SIG-M5 (cell line): ENCODE results near the gene EPHA6.
"Not testable (repeated sequence)": the region's sequence is repeated elsewhere in the genome, so short reads cannot be mapped to it uniquely, and the experiment has no call there.

ENCODE experiments used
- DNase-seq: peaks from one replicate; lab custom pipeline; 2025; lab: John Stamatoyannopoulos, UW

The EPHA6 gene

GRCh38 chr3:97025612-97026011, 211.2 kb downstream of the EPHA6 start:
- not testable (repeated sequence) for DNase-seq

- no peak for DNase-seq
Observed at GRCh38 chr3:97029972-97030371, 215.6 kb downstream of the EPHA6 start.

- DNase-seq: no peak
Observed at GRCh38 chr3:97037294-97037943, 223.0 kb downstream of the EPHA6 start.

GRCh38 chr3:97043411-97043810, 229.0 kb downstream of the EPHA6 start:
- DNase-seq: no peak

GRCh38 chr3:97057365-97057764, 243.0 kb downstream of the EPHA6 start:
- no peak for DNase-seq

- DNase-seq: no peak
Observed at GRCh38 chr3:97059168-97059567, 244.8 kb downstream of the EPHA6 start.

- no peak for DNase-seq
Observed at GRCh38 chr3:97066531-97066930, 252.1 kb downstream of the EPHA6 start.

GRCh38 chr3:97070302-97070701, 255.9 kb downstream of the EPHA6 start:
- DNase-seq: no peak

GRCh38 chr3:97074546-97074945, 260.2 kb downstream of the EPHA6 start:
- no peak for DNase-seq

GRCh38 chr3:97076673-97077072, 262.3 kb downstream of the EPHA6 start:
- no peak for DNase-seq

GRCh38 chr3:97089621-97090020, 275.2 kb downstream of the EPHA6 start:
- DNase-seq: no peak

GRCh38 chr3:97102641-97103040, 288.2 kb downstream of the EPHA6 start:
- no peak for DNase-seq

- DNase-seq: no peak
Observed at GRCh38 chr3:97105989-97106651, 291.7 kb downstream of the EPHA6 start.

- no peak for DNase-seq
Observed at GRCh38 chr3:97106652-97106989, 292.2 kb downstream of the EPHA6 start.

GRCh38 chr3:97108136-97108535, 293.7 kb downstream of the EPHA6 start:
- no peak for DNase-seq

GRCh38 chr3:97111244-97111643, 296.9 kb downstream of the EPHA6 start:
- DNase-seq: no peak

- no peak for DNase-seq
Observed at GRCh38 chr3:97121386-97121785, 307.0 kb downstream of the EPHA6 start.

GRCh38 chr3:97125902-97126499, 311.6 kb downstream of the EPHA6 start:
- DNase-seq: no peak

- DNase-seq: no peak
Observed at GRCh38 chr3:97131476-97131875, 317.1 kb downstream of the EPHA6 start.

GRCh38 chr3:97138914-97139541, 324.6 kb downstream of the EPHA6 start:
- DNase-seq: no peak

- no peak for DNase-seq
Observed at GRCh38 chr3:97148931-97149330, 334.5 kb downstream of the EPHA6 start.

GRCh38 chr3:97161169-97161568, 346.8 kb downstream of the EPHA6 start:
- no peak for DNase-seq

GRCh38 chr3:97177242-97177641, 362.8 kb downstream of the EPHA6 start:
- no peak for DNase-seq
